Neural cell (in vitro differentiated cells): ENCODE results near the gene ADAR. TPM values are rescaled to one million over a fixed set of nuclear protein-coding genes. Genes with fewer than 3 reads are reported as not detected.
A peak's percentile ranks its signal among the peaks of the same experiment; 100 is the strongest.

ENCODE experiments used
- H2AFZ ChIP-seq: fragments of 200-600, 300-800 bp; sonication (generic), shearing (Covaris generic); 2 replicates; pipeline ENCODE4 v1.6.0; 2014; ENCODE audit warnings: low read depth, mild to moderate bottlenecking, antibody characterized with exemption, low read length, moderate library complexity
- H3F3A ChIP-seq: fragments of 200-600 bp; shearing (Covaris generic); 2 replicates; pipeline ENCODE4 v1.6.1; 2016; ENCODE audit warnings: mild to moderate bottlenecking, moderate library complexity, mixed read lengths, antibody characterized with exemption, low read length; ENCODE audit not compliant: insufficient read depth, poor library complexity, severe bottlenecking
- H3K27ac ChIP-seq: fragments of 200-600, 300-800 bp; sonication (generic), shearing (Covaris generic); 2 replicates; pipeline ENCODE4 v1.5.1; 2014; ENCODE audit warnings: mild to moderate bottlenecking, low read length, moderate library complexity
- H3K27me3 ChIP-seq: fragments of 300-800, 200-600 bp; sonication (generic), shearing (Covaris generic); 2 replicates; pipeline ENCODE4 v1.6.0; 2014; ENCODE audit warnings: mild to moderate bottlenecking, low read depth, low read length, moderate library complexity; ENCODE audit not compliant: insufficient read depth
- H3K36me3 ChIP-seq: fragments of 300-800, 200-600 bp; sonication (generic), shearing (Covaris generic); 2 replicates; pipeline ENCODE4 v1.5.1; 2014; ENCODE audit warnings: mild to moderate bottlenecking, antibody characterized with exemption, low read length, moderate library complexity; ENCODE audit not compliant: insufficient read depth
- H3K4me2 ChIP-seq: fragments of 300-800, 200-600 bp; sonication (generic), shearing (Covaris generic); 2 replicates; pipeline ENCODE4 v1.6.0; 2014; ENCODE audit warnings: mild to moderate bottlenecking, low read length
- H3K4me3 ChIP-seq: fragments of 300-800, 200-600 bp; sonication (generic), shearing (Covaris generic); 2 replicates; pipeline ENCODE4 v1.5.1; 2014; ENCODE audit warnings: mild to moderate bottlenecking, low read length, moderate library complexity
- H3K79me2 ChIP-seq: fragments of 200-600 bp; shearing (Covaris generic); replicated peaks from 2 replicates; pipeline ENCODE4 v1.6.0; 2014; ENCODE audit warnings: mild to moderate bottlenecking, low read length, moderate library complexity; ENCODE audit not compliant: insufficient read depth
- H3K9ac ChIP-seq: fragments of 300-800, 200-600 bp; sonication (generic), shearing (Covaris generic); 2 replicates; pipeline ENCODE4 v1.6.1; 2016; ENCODE audit warnings: mild to moderate bottlenecking, low read length, mixed read lengths
- H3K9me2 ChIP-seq: fragments of 200-600 bp; shearing (Covaris generic); 2 replicates; pipeline ENCODE4 v1.6.1; 2016; ENCODE audit warnings: mild to moderate bottlenecking, low read length, mixed read lengths; ENCODE audit not compliant: insufficient read depth
- H3K9me3 ChIP-seq: fragments of 200-600, 300-800 bp; sonication (generic), shearing (Covaris generic); 2 replicates; pipeline ENCODE4 v1.6.1; 2016; ENCODE audit warnings: mild to moderate bottlenecking, mixed run types, low read length, moderate library complexity, mixed read lengths
- H4K20me1 ChIP-seq: fragments of 200-600 bp; shearing (Covaris generic); 2 replicates; pipeline ENCODE4 v1.6.1; 2016; ENCODE audit warnings: mild to moderate bottlenecking, mixed run types; ENCODE audit not compliant: insufficient read depth
- EP300 ChIP-seq: fragments of 450-650 bp; conservative IDR thresholded peaks from 2 replicates; pipeline ENCODE4 v1.6.1; 2014; ENCODE audit warnings: antibody characterized with exemption, mild to moderate bottlenecking, moderate library complexity; ENCODE audit not compliant: poor library complexity, severe bottlenecking
- EZH2 ChIP-seq: fragments of 200-600, 300-800 bp; shearing (Covaris generic), sonication (generic); IDR thresholded peaks from 2 replicates; pipeline ENCODE4 v1.6.1; 2014; ENCODE audit warnings: antibody characterized with exemption, low read length, borderline replicate concordance, mild to moderate bottlenecking; ENCODE audit not compliant: insufficient read depth, poor library complexity, severe bottlenecking
- MXI1 ChIP-seq: fragments of 450-650 bp; conservative IDR thresholded peaks from 2 replicates; pipeline ENCODE4 v1.6.1; 2014; ENCODE audit warnings: antibody characterized with exemption, mild to moderate bottlenecking; ENCODE audit not compliant: poor library complexity, severe bottlenecking
- POLR2AphosphoS5 ChIP-seq: IDR thresholded peaks from 2 replicates; pipeline ENCODE4 v1.6.1; 2012
- RAD21 ChIP-seq: fragments of 450-650 bp; conservative IDR thresholded peaks from 2 replicates; pipeline ENCODE4 v1.6.1; 2014; ENCODE audit warnings: antibody characterized with exemption, mild to moderate bottlenecking, moderate library complexity
- SMC3 ChIP-seq: fragments of 450-650 bp; conservative IDR thresholded peaks from 2 replicates; pipeline ENCODE4 v1.6.1; 2014; ENCODE audit warnings: antibody characterized with exemption, mild to moderate bottlenecking, moderate library complexity; ENCODE audit not compliant: poor library complexity
- TAF1 ChIP-seq: IDR thresholded peaks from 2 replicates; pipeline ENCODE4 v1.6.1; 2012; ENCODE audit warnings: low read depth
- polyA plus RNA-seq: library from polyadenylated mRNA; depleted of rRNA; stranded (reverse); fragments of >200 nt; gene quantifications from 2 replicates; pipeline ENCODE4 v1.2.3, GENCODE V29; 2014
- TF ChIP-seq, protein P1 (sequence below): fragments of 450-650 bp; IDR thresholded peaks from 2 replicates; pipeline ENCODE4 v1.5.1; 2014; ENCODE audit warnings: antibody characterized with exemption, mild to moderate bottlenecking, moderate library complexity; ENCODE audit not compliant: poor library complexity, severe bottlenecking
- TF ChIP-seq, protein P2 (sequence below): IDR thresholded peaks from 2 replicates; pipeline ENCODE4 v1.6.1; 2012; ENCODE audit warnings: borderline replicate concordance

ADAR gene
- polyA plus RNA-seq, 1 donor from 2014 or later: 51.4 TPM

DNA sequence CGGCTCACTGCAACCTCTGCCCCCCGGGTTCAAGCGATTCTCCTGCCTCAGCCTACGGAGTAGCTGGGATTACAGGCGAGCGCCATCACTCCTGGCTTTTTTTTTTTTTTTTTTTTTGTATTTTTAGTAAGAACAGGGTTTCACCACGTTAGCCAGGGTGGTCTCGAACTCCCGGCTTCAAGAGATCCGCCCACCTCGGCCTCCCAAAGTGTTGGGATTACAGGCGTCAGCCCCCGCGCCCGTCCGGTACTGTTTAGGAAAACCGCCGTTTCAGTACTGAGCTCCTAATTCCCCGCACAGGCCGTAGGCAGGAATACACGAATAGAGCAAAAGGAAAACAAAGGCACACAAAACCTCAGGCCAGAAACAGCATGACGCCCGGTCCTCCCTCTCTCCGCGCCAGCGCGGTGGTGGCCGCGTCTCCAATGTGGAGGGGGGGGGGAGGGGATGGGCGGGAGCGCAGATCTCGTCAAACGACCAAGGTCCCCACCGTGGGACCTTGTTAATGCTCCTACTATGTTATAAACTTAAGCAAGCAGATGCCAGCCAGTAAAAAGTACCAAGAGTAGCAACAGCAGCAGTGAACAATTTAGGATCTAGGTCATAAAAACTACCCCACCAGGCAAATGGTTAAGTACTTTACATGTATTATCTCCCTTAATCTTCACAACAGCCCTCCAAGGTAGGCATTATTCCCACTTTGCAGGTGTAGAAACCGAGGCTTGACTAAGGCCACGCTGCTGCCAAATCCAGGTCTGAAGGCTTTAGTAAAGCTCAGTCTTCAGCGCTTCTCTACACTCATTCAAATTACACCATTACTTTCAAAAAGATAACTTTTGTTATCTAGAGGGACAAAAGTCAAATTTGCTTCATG, 648 bp upstream of the ADAR start:
- no peaks in the 10 kb centered on the region for H4K20me1 ChIP-seq

DNA sequence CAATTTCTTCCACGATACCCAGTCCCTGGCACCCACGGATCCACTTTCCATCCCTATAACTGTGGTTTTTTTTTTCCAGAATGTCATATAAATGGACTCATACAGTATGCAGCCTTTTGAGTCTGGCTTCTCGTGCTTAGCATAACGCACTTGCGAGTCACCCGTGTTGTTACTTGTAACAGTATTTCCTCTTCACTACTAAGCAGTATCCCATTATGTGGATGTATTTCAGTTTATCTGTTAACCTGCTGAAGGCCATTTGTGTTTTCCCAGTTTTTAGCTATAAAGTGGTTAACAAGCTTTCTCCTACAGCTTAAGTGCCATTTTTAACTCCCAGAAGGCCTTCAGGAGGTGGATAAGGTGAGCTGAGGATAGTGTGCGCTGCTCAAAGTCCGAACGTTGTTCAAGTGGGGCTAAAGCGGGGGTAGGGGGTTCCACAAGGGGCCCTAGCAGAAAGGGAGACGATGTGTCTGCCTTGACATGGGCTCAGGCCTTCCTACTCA, 829 bp downstream of the ADAR start:
- H3K79me2 ChIP-seq: peaks cover 27% of the 10 kb centered on the region
- TF ChIP-seq EP300 (no peak), POLR2AphosphoS5 (no peak), MXI1 (no peak), SMC3 (no peak), EZH2 (no peak)
- TF ChIP-seq, protein P1, sequence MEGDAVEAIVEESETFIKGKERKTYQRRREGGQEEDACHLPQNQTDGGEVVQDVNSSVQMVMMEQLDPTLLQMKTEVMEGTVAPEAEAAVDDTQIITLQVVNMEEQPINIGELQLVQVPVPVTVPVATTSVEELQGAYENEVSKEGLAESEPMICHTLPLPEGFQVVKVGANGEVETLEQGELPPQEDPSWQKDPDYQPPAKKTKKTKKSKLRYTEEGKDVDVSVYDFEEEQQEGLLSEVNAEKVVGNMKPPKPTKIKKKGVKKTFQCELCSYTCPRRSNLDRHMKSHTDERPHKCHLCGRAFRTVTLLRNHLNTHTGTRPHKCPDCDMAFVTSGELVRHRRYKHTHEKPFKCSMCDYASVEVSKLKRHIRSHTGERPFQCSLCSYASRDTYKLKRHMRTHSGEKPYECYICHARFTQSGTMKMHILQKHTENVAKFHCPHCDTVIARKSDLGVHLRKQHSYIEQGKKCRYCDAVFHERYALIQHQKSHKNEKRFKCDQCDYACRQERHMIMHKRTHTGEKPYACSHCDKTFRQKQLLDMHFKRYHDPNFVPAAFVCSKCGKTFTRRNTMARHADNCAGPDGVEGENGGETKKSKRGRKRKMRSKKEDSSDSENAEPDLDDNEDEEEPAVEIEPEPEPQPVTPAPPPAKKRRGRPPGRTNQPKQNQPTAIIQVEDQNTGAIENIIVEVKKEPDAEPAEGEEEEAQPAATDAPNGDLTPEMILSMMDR: no peak
- TF ChIP-seq, protein P2, sequence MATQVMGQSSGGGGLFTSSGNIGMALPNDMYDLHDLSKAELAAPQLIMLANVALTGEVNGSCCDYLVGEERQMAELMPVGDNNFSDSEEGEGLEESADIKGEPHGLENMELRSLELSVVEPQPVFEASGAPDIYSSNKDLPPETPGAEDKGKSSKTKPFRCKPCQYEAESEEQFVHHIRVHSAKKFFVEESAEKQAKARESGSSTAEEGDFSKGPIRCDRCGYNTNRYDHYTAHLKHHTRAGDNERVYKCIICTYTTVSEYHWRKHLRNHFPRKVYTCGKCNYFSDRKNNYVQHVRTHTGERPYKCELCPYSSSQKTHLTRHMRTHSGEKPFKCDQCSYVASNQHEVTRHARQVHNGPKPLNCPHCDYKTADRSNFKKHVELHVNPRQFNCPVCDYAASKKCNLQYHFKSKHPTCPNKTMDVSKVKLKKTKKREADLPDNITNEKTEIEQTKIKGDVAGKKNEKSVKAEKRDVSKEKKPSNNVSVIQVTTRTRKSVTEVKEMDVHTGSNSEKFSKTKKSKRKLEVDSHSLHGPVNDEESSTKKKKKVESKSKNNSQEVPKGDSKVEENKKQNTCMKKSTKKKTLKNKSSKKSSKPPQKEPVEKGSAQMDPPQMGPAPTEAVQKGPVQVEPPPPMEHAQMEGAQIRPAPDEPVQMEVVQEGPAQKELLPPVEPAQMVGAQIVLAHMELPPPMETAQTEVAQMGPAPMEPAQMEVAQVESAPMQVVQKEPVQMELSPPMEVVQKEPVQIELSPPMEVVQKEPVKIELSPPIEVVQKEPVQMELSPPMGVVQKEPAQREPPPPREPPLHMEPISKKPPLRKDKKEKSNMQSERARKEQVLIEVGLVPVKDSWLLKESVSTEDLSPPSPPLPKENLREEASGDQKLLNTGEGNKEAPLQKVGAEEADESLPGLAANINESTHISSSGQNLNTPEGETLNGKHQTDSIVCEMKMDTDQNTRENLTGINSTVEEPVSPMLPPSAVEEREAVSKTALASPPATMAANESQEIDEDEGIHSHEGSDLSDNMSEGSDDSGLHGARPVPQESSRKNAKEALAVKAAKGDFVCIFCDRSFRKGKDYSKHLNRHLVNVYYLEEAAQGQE: no peak
- no peaks in the 10 kb centered on the region for H3F3A ChIP-seq
- H3K9ac ChIP-seq: peak overlapping the region; percentile 79
- peak overlapping the region; percentile 73 for H3K4me3 ChIP-seq
- H3K4me2 ChIP-seq: peak overlapping the region; percentile 71
- no peak overlapping the region for H2AFZ ChIP-seq
- H3K27me3 ChIP-seq: no peaks in the 10 kb centered on the region
- H3K27ac ChIP-seq: peak overlapping the region; percentile 54
- no peaks in the 10 kb centered on the region for H3K36me3 ChIP-seq
- no peaks in the 10 kb centered on the region for H3K9me2 ChIP-seq
- H3K9me3 ChIP-seq: no peaks in the 10 kb centered on the region
- H4K20me1 ChIP-seq: no peaks in the 10 kb centered on the region

More for the DNA sequence above, 648 bp upstream of the ADAR start:
- no peaks in the 10 kb centered on the region for H3F3A ChIP-seq
- peak overlapping the region; percentile 73 for H3K4me3 ChIP-seq
- peak overlapping the region; percentile 79 for H3K9ac ChIP-seq
- no peaks in the 10 kb centered on the region for H3K36me3 ChIP-seq
- H3K27me3 ChIP-seq: no peaks in the 10 kb centered on the region
- peak overlapping the region; percentile 58 for H2AFZ ChIP-seq
- H3K4me2 ChIP-seq: peak overlapping the region; percentile 30
- H3K27ac ChIP-seq: peak overlapping the region; percentile 54
- TF ChIP-seq RAD21 (no peak), POLR2AphosphoS5 (no peak), TAF1 (no peak), SMC3 (no peak), EZH2 (no peak), EP300 (no peak), MXI1 (no peak)
- TF ChIP-seq, protein P2: no peak
- TF ChIP-seq, protein P1: no peak
- no peaks in the 10 kb centered on the region for H3K9me2 ChIP-seq
- no peaks in the 10 kb centered on the region for H3K9me3 ChIP-seq
- peaks cover 22% of the 10 kb centered on the region for H3K79me2 ChIP-seq
